Measurements from ENCODE around the gene MED25. TPM values are rescaled to one million over a fixed set of nuclear protein-coding genes. Genes with fewer than 3 reads are reported as not detected.
A peak's percentile ranks its signal among the peaks of the same experiment; 100 is the strongest.

Gene MED25
- total RNA-seq, 1 donor from 2014 or later = 40.1 TPM

DNA sequence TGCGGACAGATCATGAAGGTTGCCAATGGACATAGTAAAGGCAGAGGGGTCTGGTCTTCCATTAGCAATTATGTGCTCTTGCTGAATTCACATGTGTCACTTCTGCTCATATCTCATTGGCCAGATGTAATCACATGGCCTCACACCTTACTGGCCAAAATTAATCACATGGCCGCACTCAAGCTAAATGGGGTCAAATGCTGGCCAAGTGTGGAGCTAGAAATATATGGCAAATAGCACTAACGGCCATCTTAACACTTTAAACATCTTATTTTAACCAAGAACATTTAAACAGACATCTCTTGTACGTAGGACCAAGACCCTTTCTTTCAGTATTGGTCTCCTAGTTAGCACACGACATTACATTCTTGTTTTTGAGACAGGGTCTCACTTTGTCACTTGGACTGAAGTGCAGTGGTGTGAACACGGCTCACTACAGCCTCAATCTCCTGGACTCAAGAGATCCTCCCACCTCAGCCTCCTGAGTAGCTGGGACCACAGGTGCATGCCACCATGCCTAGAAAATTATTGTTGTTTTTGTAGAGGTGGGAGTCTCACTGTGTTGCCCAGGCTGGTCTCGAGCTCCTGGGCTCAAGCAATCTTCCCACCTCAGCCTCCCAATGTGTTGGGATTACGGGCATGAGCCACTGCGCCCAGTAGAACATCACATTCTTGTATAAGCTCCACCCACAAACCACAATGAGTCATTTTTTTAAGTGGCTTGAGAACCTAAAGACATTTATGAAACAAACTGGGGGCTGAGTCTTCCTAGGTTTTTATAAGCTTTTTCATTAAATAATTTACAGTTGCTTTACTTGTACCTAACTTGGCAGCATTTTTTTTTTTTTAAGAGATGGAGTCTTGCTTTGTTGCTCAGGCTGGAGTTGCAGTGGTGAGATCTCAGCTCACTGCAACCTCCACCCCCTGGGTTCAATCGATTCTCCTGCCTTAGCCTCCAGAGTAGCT, 29.9 kb downstream of the MED25 start:
- no peak overlapping the region for H3K4me3 Mint-ChIP-seq (ENCODE audit: unreplicated experiment)
- peaks cover 9% of the 10 kb centered on the region for H3K9me3 Mint-ChIP-seq (ENCODE audit: low read depth)
- H3K36me3 Mint-ChIP-seq (ENCODE audit: low read depth) = peaks cover 5% of the 10 kb centered on the region
- H3K27me3 Mint-ChIP-seq (ENCODE audit: low read depth) = no peaks in the 10 kb centered on the region
- TF ChIP-seq, protein P1, sequence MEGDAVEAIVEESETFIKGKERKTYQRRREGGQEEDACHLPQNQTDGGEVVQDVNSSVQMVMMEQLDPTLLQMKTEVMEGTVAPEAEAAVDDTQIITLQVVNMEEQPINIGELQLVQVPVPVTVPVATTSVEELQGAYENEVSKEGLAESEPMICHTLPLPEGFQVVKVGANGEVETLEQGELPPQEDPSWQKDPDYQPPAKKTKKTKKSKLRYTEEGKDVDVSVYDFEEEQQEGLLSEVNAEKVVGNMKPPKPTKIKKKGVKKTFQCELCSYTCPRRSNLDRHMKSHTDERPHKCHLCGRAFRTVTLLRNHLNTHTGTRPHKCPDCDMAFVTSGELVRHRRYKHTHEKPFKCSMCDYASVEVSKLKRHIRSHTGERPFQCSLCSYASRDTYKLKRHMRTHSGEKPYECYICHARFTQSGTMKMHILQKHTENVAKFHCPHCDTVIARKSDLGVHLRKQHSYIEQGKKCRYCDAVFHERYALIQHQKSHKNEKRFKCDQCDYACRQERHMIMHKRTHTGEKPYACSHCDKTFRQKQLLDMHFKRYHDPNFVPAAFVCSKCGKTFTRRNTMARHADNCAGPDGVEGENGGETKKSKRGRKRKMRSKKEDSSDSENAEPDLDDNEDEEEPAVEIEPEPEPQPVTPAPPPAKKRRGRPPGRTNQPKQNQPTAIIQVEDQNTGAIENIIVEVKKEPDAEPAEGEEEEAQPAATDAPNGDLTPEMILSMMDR (IDR thresholded peaks at IDR 0.05) = no peak
- no peak for DNase-seq (ENCODE audit: low spot score)
- peaks cover 43% of the 10 kb centered on the region for H3K4me1 Mint-ChIP-seq (ENCODE audit: low read depth)
- H3K27ac Mint-ChIP-seq (ENCODE audit: unreplicated experiment) = peak overlapping the region; percentile 87

DNA sequence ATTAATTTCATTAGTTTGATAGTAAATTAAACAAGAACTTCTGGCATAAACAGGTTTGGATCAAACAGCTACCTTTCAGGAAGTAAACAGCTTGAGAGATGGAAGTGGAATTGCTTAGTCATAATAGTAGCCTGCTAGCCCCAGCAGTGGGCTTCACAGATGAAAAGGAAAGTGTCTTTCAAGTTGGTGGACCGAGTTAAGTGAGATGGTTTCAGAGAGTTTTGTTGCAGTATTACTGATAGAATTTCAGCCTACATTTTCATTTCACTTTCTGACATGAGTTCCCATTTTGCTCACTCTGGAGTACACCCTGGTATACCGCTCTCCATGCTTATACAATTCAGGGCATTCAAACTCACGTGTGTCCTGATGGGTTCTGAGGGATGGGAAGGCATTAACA, 30.8 kb downstream of the MED25 start:
- H3K9me3 Mint-ChIP-seq (ENCODE audit: low read depth) = peaks cover 9% of the 10 kb centered on the region
- H3K4me3 Mint-ChIP-seq (ENCODE audit: unreplicated experiment) = peak overlapping the region; percentile 41
- peaks cover 52% of the 10 kb centered on the region for H3K4me1 Mint-ChIP-seq (ENCODE audit: low read depth)
- TF ChIP-seq, protein P1 (IDR thresholded peaks at IDR 0.05) = no peak
- peaks cover 5% of the 10 kb centered on the region for H3K36me3 Mint-ChIP-seq (ENCODE audit: low read depth)
- no peaks in the 10 kb centered on the region for H3K27me3 Mint-ChIP-seq (ENCODE audit: low read depth)
- peak overlapping the region; percentile 87 for H3K27ac Mint-ChIP-seq (ENCODE audit: unreplicated experiment)
- DNase-seq (ENCODE audit: low spot score) = no peak

DNA sequence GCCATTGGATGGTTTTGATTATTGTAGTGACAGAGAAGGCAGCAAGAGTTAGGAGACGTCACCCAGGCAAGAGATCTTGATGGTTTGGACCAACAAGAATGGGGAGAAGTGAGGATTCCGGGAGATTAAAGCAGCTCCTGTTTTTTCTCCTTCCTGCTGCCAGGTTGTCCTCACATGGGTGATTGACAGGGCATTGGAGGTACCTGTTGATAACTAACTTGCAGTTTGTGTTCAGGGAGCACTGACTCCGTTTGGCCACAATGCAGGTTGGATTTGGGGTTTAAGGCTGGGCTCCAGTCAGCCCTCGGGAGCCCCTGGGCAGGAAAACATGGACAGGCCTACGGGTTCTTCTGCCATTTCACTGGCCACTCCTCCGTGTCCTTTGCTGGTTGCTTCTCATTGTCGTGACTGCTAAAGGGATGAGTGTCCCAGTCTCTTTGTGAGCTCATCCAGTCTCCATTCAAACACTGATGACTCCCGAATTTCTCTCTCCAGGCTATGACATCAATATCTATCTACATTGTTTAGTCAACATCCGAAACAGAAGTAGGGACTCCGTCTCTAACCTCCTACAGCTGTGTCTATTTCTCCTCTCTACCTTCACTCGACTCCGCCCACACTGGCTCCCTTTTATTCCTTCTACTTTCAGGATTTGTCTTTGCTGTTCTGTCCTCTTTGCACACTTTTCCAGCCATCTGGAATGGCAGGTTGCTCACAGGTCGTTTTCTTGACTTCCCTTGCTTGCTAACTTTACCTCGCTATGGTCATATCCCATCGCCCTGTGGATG, 31.5 kb downstream of the MED25 start:
- Mint-ChIP-seq H3K36me3 (ENCODE audit: low read depth) (peaks cover 5% of the 10 kb centered on the region), H3K9me3 (ENCODE audit: low read depth) (peaks cover 9% of the 10 kb centered on the region), H3K4me1 (ENCODE audit: low read depth) (peaks cover 53% of the 10 kb centered on the region), H3K27ac (ENCODE audit: unreplicated experiment) (peak overlapping the region; percentile 98), H3K4me3 (ENCODE audit: unreplicated experiment) (peak overlapping the region; percentile 81), H3K27me3 (ENCODE audit: low read depth) (no peaks in the 10 kb centered on the region)
- TF ChIP-seq, protein P1 (IDR thresholded peaks at IDR 0.05) = no peak
- no peak for DNase-seq (ENCODE audit: low spot score)

DNA sequence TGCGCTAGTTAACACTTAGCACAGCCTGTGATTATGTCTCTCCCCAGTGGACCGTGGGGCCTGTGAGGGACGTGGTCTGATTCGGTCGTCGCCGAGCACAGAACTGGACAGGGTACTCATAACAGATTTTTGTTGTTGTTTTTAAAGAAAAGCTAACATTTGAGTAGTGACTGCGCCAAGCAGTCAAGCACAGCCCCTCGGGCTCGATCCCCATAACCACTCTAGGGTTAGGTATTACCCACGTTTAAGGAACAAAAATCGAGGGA, 32.1 kb downstream of the MED25 start:
- H3K4me3 Mint-ChIP-seq (ENCODE audit: unreplicated experiment) = peak overlapping the region; percentile 81
- H3K9me3 Mint-ChIP-seq (ENCODE audit: low read depth) = peaks cover 9% of the 10 kb centered on the region
- no peaks in the 10 kb centered on the region for H3K27me3 Mint-ChIP-seq (ENCODE audit: low read depth)
- DNase-seq (ENCODE audit: low spot score) = no peak
- peaks cover 50% of the 10 kb centered on the region for H3K4me1 Mint-ChIP-seq (ENCODE audit: low read depth)
- H3K27ac Mint-ChIP-seq (ENCODE audit: unreplicated experiment) = peak overlapping the region; percentile 98
- TF ChIP-seq, protein P1 (IDR thresholded peaks at IDR 0.05) = no peak
- peaks cover 5% of the 10 kb centered on the region for H3K36me3 Mint-ChIP-seq (ENCODE audit: low read depth)
